Measurements from ENCODE around the gene C16orf92.
A peak's percentile ranks its signal among the peaks of the same experiment; 100 is the strongest.

Gene C16orf92, protein sequence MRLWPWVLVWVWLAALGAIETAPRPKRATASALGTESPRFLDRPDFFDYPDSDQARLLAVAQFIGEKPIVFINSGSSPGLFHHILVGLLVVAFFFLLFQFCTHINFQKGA

DNA sequence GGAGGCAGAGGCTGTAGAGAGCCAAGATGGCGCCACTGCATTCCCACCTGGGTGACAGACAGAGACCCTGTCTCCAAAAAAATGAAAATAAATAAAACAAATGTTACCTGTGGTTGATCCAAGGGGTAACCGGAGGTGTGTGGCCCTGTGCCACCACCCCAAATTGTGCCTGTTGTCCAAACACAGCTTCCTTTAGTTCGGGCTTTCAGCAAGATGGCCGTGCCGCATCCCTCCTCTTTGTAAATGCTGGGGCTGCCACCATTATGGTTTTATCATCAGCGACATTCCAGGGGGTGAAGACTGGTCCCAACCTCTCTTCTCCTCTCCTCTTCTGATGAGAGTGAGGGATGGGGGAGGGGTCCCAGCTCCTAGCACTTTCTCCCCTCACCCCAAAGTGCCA lies at the start of gene C16orf92:
C16orf92 (plus strand) TSS at position 312 of the 400 bp plus-strand sequence. CDS start 143 bp downstream, outside the sequence.
- FAIRE-seq, result no peak

DNA sequence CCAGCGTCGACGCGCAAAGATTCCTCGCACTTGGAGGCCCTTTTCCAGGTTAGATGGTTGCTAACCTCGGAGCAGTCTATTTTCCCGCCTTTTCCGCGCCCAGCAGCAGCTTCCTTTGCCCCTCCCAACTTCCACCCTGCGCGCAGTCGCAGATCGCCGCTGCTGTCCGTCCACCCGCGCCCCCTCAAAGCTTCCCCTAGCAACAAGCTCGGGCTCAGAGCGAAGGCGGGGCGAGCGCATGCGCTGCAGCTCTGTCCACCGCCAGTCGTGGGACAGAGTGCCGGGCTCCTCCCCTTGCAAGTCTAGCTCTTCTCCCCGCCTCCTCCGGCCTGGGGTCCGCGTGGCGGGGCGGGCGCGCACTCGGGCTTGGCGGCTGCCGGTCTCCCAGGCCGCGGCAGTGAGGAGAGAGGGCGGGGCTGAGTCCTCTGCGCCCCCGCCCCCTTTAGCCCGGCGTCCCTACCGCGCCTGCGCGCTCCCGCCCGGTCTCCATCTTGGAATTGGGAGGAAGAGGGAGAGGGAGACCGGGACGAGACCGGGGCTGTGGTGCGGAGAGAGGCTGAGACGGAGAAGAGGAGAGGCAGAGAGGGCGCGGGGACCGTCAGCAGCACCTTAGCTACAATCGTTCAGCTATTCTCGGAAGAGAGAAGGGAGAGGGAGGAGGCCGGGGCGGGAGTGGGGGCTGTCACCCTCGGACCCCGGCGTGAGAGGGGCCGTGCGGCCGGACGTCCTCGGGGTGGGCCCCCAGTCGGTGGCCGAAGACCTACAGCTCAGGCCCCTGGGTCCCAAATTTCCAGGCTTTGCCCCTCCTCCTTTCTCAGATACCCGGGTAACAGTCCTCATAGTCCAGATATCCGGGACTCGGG lies 49.4 kb upstream of the C16orf92 start, which contains the start of gene TAOK2:
TAOK2 (plus strand) TSS at position 485 of the 863 bp plus-strand sequence. CDS start 3,905 bp downstream, outside the sequence.
- peak; percentile 52 for FAIRE-seq

DNA sequence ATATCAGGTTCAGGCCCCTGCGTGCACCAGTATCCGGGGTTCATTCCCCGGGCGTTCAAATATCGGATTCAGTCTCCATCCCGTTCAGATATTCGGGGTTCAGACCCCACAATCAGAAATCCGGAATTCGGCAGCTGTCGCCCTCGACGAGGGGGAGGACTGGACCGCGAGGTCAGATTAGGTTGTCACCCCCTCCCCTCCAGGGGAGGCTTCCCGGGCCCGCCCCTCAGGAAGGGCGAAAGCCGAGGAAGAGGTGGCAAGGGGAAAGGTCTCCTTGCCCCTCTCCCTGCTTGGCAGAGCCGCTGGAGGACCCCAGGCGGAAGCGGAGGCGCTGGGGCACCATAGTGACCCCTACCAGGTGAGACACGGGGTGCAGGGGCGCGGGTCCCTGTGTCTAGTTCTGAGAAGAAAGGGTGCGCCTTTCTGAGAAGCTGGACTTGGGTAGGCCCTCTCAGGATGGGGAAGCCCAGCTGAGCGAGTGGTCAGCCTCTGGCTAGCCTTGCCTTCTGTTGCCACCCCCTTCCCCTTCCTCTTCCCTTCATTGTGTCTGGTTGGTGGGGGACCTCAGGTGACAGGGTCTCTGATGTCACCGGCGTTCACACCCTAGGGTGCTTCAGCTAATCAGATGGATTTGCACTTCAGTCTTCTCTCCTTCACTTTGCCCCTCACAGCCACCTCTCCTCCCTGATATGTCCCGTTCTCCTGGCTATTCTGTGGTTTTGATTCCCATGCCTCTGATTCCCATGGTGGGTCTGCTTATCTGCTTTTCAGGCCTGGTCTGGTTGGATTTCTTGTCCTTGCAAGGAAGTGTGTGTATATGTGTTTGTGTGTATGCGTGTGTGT lies 48.5 kb upstream of the C16orf92 start:
- FAIRE-seq, result no peak

DNA sequence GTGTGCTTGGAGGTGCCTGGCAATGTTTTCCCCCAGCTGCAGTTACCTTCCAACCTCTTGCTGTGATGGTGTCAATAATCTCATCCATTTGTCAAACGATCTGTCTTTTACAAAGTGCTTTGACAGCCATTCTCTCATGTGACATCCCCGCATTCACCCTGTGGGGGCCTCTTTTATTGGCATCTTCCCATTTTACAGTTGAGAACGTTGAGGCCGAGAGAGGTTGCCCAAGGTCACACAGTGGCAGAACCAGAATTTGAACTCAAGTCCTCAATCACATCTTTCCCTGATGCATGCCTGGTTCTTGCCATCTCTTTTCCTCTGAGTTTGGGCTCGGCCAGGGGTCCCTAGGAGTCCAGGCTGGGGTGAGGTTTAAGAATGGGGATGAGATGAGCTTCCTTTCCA lies 47.9 kb upstream of the C16orf92 start:
- FAIRE-seq, result no peak

DNA sequence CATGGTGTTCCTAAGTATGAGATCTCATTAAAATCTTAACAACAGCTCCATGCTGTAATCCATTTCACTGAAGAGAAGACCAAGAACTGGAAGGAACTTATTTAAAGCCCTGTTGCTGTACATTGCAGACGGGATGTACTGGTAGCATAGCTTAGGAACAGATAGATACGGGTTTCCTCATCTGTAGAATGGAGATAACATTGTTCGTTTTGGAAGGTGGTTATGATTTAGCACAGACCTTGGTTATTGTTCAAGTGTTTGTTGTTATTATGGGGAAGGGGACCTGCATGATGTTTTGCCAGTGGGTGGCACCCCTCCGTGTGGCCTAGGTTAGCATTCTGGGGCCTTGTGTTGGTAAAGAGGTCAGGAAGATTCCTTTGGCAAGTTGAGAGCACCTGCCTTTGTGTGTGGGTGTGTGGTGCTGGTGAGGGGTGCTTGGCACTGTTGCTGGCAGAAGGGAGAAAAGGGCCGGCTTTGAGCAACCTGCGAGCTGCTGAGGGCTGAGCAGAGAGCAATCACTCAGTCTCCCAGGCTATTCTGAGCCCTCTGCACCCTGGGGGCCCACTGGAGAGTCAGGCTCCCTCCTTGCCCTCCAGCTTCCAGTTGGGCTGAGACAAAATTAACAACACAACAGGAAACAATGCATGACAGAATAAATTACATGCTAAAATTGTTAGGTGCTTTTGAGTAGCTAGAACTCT lies 47.0 kb upstream of the C16orf92 start:
- FAIRE-seq, result no peak

DNA sequence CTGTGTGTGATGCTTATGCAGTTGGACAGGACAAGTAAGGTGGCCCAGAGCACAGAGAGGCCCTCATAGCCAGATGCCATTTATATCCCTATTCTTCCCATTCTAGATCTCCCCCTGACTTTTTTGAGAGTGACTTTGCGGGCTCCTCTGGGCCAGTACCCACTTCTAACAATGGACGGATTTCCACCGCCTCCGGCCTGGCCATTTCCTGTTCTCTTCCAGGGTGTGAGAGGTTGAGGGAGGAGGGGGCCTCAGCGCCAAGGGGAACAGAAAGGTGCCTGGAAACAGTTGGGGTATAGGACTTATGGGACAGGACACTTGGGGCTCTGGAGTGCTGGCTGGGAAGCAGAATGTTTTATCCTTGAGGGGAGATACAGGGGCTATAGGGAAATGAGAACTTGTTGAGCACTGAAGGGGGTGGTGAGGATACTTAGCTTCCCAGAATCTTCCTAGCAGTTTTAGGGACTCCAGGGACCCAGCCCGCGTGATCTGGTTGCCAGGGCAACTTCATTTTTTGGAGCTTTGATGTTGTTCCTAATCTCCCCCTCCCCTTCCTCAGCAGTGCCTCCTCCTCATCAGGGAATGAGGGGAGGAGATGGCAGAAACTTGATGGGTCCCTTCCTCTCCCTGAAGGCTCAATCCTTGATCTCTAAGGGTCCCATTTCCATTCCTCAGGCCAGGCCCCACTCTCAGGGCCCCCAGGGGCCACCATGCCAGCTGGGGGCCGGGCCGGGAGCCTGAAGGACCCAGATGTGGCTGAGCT lies 45.8 kb upstream of the C16orf92 start:
- no peak for FAIRE-seq

DNA sequence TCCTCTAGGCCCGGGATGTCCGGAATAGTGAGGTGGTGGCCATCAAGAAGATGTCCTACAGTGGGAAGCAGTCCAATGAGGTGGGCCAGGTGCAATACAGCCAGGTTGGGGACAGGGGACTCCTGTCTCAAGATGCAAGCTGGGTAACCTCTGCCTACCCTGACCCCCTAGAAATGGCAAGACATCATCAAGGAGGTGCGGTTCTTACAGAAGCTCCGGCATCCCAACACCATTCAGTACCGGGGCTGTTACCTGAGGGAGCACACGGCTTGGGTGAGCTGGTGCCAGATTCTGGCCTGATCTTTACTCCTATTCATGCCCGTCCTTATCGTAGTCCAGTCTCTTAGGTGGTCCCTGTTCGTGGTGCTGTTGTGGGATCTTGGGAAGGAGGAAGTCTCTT lies 44.9 kb upstream of the C16orf92 start:
- FAIRE-seq, result no peak

DNA sequence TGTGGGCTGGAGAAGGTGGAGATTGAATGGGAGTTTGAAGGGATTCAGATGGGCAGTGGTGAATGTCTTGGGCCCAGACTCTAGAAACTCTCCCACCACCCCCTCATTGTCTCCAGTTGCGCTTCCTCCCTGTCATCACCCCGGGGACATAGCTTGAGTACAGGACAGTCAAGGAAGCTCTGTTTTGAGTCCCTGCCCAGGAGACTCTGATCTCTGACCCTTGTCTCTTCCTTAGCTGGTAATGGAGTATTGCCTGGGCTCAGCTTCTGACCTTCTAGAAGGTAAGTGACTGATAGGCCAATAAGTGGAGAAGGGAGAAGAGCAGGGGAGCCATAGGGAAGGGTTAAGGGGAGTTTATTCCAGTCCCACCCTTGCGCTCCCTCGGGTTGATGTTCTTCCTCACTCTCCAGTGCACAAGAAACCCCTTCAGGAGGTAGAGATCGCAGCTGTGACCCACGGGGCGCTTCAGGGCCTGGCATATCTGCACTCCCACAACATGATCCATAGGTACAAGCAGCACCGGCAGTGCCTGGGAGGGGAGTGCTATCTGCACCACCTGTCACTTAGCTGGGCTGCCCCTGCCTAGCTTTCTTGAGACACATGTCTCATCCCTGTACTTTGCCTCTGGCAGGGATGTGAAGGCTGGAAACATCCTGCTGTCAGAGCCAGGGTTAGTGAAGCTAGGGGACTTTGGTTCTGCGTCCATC lies 44.3 kb upstream of the C16orf92 start:
- no peak for FAIRE-seq

DNA sequence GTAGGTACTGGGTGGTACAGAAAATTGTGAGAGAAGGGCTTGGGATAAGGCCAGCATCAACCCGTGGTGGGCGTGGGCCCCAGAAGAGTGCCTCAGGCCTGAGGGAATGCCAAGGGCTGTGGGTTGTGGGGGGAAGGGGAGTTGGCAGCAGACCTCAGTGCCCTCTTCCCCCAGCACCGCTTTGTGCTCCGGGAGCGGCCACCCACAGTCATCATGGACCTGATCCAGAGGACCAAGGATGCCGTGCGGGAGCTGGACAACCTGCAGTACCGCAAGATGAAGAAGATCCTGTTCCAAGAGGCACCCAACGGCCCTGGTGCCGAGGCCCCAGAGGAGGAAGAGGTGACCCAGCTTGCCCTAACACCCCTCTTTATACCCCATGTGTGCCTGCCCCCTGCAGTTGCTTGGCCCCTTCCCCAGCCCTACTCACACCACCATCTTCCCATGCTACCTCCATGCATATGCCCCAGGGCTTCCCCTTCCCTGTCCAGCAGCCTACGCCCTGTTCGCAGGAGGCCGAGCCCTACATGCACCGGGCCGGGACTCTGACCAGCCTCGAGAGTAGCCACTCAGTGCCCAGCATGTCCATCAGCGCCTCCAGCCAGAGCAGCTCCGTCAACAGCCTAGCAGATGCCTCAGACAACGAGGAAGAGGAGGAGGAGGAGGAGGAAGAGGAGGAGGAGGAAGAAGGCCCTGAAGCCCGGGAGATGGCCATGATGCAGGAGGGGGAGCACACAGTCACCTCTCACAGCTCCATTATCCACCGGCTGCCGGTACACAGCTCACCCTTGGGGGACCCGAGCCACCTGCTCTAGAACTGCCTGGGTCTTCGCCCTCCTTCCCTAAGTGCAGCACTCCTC lies 40.2 kb upstream of the C16orf92 start:
- no peak for FAIRE-seq

DNA sequence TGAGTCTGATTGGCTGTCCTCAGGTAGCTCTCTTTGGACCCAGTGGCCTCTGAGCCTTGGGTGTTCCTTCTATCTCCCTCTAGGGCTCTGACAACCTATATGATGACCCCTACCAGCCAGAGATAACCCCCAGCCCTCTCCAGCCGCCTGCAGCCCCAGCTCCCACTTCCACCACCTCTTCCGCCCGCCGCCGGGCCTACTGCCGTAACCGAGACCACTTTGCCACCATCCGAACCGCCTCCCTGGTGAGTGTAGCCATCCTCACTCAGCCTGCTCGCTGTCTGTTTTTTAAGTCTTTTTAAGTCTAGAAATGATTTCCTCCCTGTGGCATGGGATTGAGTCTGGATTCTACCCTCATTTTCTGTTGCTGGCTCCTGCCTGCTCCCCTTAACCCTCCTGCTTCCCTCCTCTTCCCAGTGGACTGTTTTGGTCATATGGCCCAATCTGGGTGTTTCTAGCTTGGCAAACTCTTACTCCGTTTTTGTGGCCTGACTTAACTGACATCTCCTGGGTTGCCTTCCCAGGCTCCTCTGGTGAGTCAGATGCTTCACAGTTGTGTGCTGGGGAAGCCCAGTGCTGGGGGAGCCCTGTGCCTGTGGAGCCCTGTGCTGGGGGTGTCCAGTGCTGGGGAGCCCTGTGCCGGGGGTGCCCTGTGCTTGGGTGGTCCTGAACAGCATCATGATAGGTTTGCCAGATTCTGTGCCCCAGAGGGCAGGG lies 39.4 kb upstream of the C16orf92 start:
- no peak for FAIRE-seq

DNA sequence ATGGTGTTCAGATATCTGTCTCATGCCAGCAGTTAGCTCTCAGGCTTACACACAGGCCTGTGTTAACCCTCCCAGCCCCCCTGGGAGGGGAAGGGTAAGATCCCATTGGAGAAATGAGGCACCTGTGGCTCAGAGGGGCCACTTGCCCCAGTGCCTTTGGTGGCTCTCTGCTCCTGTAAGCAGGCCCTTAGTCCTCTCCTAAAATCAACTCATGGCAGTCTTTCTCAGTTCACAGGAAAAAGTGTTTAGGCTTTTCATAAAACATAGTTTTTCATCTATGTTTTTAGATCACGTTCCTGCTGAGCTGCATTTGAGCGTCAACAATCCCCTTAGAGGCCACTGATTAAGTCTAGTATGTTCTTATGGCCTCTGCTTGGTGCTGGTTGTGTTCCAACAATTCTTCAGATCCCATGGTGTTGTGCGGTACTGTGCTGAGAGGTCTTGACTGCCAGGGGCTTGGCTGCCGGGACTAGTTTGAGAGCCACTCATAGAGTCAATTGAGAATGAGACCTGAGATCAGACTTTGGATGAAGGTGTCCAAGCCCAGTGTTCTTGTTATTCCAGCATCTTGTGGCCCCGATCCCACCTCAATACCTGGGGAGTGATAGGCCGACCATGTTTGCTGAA lies 38.7 kb upstream of the C16orf92 start:
- FAIRE-seq, result no peak

DNA sequence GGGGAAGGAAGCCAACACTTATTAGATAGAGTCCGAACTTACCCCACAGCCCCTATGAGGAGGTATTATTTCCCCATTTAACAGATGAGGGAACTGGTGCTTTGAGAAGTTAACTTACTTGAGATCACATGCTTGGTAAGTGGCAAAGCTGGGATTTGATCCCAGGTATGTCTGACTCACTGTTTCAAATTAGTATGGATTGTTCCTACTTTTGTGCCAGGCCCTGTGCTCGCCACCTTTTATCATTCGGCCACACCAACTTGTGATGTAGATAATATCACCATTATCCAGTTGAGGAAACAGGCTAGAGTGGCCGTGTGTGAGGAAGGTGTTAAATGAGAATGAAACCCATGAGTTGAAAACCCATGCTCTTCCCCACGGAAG lies 38.2 kb upstream of the C16orf92 start:
- no peak for FAIRE-seq

DNA sequence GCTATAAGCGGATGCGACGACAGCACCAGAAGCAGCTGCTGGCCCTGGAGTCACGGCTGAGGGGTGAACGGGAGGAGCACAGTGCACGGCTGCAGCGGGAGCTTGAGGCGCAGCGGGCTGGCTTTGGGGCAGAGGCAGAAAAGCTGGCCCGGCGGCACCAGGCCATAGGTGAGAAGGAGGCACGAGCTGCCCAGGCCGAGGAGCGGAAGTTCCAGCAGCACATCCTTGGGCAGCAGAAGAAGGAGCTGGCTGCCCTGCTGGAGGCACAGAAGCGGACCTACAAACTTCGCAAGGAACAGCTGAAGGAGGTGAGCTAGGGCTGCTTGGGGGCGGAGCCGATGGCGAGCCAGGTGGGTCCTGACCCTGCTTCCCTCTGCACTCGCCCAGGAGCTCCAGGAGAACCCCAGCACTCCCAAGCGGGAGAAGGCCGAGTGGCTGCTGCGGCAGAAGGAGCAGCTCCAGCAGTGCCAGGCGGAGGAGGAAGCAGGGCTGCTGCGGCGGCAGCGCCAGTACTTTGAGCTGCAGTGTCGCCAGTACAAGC lies 37.7 kb upstream of the C16orf92 start:
- FAIRE-seq, result no peak

DNA sequence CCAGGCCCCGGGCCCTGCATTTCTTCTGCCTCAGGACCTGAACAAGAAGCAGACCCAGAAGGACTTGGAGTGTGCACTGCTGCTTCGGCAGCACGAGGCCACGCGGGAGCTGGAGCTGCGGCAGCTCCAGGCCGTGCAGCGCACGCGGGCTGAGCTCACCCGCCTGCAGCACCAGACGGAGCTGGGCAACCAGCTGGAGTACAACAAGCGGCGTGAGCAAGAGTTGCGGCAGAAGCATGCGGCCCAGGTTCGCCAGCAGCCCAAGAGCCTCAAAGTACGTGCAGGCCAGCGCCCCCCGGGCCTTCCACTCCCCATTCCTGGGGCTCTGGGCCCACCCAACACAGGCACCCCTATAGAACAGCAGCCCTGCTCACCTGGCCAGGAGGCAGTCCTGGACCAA lies 36.8 kb upstream of the C16orf92 start:
- no peak for FAIRE-seq

DNA sequence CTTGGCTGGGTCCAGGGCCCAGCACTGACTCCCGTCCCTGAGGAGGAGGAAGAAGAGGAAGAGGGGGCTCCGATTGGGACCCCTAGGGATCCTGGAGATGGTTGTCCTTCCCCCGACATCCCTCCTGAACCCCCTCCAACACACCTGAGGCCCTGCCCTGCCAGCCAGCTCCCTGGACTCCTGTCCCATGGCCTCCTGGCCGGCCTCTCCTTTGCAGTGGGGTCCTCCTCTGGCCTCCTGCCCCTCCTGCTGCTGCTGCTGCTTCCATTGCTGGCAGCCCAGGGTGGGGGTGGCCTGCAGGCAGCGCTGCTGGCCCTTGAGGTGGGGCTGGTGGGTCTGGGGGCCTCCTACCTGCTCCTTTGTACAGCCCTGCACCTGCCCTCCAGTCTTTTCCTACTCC lies 36.1 kb upstream of the C16orf92 start:
- FAIRE-seq, result no peak

DNA sequence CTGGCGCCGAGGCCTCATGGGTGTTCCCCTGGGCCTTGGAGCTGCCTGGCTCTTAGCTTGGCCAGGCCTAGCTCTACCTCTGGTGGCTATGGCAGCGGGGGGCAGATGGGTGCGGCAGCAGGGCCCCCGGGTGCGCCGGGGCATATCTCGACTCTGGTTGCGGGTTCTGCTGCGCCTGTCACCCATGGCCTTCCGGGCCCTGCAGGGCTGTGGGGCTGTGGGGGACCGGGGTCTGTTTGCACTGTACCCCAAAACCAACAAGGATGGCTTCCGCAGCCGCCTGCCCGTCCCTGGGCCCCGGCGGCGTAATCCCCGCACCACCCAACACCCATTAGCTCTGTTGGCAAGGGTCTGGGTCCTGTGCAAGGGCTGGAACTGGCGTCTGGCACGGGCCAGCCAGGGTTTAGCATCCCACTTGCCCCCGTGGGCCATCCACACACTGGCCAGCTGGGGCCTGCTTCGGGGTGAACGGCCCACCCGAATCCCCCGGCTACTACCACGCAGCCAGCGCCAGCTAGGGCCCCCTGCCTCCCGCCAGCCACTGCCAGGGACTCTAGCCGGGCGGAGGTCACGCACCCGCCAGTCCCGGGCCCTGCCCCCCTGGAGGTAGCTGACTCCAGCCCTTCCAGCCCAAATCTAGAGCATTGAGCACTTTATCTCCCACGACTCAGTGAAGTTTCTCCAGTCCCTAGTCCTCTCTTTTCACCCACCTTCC lies 35.5 kb upstream of the C16orf92 start:
- no peak for FAIRE-seq

DNA sequence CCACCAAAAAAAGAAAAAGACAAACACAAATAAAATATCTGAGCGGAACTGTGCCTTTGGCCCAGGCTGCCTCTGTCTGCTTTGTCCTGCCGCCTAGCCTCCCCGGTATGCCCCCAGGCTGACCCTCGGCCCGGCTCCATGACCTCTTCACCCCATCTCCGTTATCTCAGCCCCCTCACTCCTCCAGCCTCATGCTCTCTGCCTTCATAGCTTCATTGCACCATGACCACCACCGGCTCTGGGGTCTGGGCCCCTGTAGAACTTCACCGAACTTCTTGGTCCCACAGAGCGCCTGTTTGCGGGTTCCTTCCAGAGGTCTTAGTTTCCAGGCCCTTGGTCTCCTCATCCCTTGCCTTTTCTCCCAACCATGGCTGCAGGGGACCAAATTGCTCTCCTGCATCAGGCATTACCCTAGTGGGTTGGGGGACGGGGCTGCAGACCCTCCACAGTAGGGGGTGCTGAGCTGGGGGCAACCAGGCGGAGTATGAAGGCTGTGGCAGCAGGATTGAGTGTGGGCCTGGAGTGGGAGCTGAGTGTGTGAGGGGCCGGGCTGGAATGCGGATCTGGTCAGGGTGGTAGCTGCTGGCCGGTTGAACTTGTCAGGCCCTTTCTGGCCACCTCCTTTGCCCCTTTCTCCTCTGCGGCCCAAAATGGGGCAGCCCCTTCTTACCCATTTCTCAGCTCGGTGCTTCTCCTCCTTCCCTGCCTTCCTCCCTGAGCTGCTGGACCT lies 34.5 kb upstream of the C16orf92 start:
- no peak for FAIRE-seq

All from A204.1 (cell line).